ENCODE measurements around the gene TGM2. TPM values are rescaled to one million over a fixed set of nuclear protein-coding genes. Genes with fewer than 3 reads are reported as not detected.

Gene TGM2
- total and polyA plus RNA-seq, 9 of the 15 experiments (the other 6 are each of a cell fraction or from before 2014, with no cell fraction given) = 5.5 to 78.5 (median 37.6) TPM

DNA sequence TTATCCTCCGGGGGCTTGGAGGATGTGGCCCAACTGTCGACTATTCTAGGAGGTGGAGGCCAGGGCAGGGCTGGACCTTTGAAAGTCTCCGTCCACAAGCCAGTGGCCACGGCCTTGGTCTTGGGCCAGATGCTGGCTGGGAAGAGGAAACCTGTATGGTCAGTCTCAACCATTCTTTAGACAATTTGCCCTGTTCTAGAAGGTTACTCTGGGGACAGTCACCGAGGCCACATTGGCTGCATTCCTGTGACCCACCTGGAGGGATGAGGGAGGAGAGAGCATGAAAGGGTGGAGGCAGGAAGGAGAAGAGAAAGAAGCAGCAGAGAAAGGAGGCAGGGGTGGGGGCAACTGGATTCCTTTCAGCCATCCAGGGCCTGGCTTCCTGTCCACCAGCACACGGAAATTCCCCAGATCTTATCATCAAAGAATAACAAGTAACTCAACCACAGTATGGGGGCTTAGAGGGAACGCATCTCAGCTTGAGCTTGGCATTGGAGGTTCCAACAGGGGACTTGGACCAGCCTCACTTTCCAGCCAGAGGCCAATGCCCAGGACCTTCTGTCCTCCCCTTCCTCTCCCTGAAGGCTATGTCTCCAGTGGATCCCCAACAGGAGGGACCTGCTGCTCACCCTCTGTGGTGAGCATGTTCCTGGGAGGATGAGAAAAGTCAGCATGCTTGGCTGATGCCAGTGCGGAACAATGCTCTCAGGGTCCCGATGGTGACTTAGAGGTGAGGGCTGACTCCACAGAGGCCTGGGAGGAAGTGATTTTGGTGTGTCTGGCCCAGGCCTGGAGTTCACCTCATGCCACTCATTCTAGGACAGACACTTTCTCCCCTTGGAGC lies 30.4 kb downstream of the TGM2 start (continued):
- TF ChIP-seq, protein P1, sequence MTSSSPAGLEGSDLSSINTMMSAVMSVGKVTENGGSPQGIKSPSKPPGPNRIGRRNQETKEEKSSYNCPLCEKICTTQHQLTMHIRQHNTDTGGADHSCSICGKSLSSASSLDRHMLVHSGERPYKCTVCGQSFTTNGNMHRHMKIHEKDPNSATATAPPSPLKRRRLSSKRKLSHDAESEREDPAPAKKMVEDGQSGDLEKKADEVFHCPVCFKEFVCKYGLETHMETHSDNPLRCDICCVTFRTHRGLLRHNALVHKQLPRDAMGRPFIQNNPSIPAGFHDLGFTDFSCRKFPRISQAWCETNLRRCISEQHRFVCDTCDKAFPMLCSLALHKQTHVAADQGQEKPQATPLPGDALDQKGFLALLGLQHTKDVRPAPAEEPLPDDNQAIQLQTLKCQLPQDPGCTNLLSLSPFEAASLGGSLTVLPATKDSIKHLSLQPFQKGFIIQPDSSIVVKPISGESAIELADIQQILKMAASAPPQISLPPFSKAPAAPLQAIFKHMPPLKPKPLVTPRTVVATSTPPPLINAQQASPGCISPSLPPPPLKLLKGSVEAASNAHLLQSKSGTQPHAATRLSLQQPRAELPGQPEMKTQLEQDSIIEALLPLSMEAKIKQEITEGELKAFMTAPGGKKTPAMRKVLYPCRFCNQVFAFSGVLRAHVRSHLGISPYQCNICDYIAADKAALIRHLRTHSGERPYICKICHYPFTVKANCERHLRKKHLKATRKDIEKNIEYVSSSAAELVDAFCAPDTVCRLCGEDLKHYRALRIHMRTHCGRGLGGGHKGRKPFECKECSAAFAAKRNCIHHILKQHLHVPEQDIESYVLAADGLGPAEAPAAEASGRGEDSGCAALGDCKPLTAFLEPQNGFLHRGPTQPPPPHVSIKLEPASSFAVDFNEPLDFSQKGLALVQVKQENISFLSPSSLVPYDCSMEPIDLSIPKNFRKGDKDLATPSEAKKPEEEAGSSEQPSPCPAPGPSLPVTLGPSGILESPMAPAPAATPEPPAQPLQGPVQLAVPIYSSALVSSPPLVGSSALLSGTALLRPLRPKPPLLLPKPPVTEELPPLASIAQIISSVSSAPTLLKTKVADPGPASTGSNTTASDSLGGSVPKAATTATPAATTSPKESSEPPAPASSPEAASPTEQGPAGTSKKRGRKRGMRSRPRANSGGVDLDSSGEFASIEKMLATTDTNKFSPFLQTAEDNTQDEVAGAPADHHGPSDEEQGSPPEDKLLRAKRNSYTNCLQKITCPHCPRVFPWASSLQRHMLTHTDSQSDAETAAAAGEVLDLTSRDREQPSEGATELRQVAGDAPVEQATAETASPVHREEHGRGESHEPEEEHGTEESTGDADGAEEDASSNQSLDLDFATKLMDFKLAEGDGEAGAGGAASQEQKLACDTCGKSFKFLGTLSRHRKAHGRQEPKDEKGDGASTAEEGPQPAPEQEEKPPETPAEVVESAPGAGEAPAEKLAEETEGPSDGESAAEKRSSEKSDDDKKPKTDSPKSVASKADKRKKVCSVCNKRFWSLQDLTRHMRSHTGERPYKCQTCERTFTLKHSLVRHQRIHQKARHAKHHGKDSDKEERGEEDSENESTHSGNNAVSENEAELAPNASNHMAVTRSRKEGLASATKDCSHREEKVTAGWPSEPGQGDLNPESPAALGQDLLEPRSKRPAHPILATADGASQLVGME (CRISPR knock-in tag; IDR thresholded peaks at IDR 0.05) = no peak
- no peak for TF ChIP-seq HNRNPL (IDR thresholded peaks at IDR 0.05; ENCODE audit: low read depth, low read length)
- no peak for TF ChIP-seq SP2 (IDR thresholded peaks at IDR 0.05; ENCODE audit: extremely low read depth, low read depth, low read length, poor library complexity, severe bottlenecking)
- TF ChIP-seq TCFL5 (CRISPR knock-in tag; conservative IDR thresholded peaks at IDR 0.05) = no peak
- TF ChIP-seq, protein P2, sequence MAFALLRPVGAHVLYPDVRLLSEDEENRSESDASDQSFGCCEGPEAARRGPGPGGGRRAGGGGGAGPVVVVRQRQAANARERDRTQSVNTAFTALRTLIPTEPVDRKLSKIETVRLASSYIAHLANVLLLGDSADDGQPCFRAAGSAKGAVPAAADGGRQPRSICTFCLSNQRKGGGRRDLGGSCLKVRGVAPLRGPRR (CRISPR knock-in tag; IDR thresholded peaks at IDR 0.05) = no peak
- TF ChIP-seq HNRNPH1 (optimal IDR thresholded peaks at IDR 0.05; ENCODE audit: low read depth, low read length) = no peak
- TF ChIP-seq, protein P3, sequence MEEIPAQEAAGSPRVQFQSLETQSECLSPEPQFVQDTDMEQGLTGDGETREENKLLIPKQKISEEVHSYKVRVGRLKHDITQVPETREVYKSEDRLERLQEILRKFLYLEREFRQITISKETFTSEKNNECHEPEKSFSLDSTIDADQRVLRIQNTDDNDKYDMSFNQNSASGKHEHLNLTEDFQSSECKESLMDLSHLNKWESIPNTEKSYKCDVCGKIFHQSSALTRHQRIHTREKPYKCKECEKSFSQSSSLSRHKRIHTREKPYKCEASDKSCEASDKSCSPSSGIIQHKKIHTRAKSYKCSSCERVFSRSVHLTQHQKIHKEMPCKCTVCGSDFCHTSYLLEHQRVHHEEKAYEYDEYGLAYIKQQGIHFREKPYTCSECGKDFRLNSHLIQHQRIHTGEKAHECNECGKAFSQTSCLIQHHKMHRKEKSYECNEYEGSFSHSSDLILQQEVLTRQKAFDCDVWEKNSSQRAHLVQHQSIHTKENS (CRISPR knock-in tag; IDR thresholded peaks at IDR 0.05) = no peak
- TF ChIP-seq SPI1 (IDR thresholded peaks at IDR 0.05; ENCODE audit: borderline replicate concordance, low read depth, low read length) = 0 out of 2 replicates have a peak, but pooled peaks have one; percentile 19
- no peak for TF ChIP-seq HNRNPUL1 (IDR thresholded peaks at IDR 0.05; ENCODE audit: low read length)
- TF ChIP-seq, protein P4, sequence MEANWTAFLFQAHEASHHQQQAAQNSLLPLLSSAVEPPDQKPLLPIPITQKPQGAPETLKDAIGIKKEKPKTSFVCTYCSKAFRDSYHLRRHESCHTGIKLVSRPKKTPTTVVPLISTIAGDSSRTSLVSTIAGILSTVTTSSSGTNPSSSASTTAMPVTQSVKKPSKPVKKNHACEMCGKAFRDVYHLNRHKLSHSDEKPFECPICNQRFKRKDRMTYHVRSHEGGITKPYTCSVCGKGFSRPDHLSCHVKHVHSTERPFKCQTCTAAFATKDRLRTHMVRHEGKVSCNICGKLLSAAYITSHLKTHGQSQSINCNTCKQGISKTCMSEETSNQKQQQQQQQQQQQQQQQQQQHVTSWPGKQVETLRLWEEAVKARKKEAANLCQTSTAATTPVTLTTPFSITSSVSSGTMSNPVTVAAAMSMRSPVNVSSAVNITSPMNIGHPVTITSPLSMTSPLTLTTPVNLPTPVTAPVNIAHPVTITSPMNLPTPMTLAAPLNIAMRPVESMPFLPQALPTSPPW (CRISPR knock-in tag; IDR thresholded peaks at IDR 0.05) = peak; percentile 35; the same call in 1 of the 2 replicates
- TF ChIP-seq STAT5B (CRISPR knock-in tag; IDR thresholded peaks at IDR 0.05) = no peak
- TF ChIP-seq POLR2AphosphoS5 (IDR thresholded peaks at IDR 0.05; ENCODE audit: control insufficient read depth, insufficient read depth, low read depth, low read length) = no peak
- TF ChIP-seq LEF1 (IDR thresholded peaks at IDR 0.05) = peak; percentile 71
- TF ChIP-seq, protein P5, sequence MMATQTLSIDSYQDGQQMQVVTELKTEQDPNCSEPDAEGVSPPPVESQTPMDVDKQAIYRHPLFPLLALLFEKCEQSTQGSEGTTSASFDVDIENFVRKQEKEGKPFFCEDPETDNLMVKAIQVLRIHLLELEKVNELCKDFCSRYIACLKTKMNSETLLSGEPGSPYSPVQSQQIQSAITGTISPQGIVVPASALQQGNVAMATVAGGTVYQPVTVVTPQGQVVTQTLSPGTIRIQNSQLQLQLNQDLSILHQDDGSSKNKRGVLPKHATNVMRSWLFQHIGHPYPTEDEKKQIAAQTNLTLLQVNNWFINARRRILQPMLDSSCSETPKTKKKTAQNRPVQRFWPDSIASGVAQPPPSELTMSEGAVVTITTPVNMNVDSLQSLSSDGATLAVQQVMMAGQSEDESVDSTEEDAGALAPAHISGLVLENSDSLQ (IDR thresholded peaks at IDR 0.05) = 0 out of 2 replicates have a peak, but pooled peaks have one; percentile 5
- TF ChIP-seq, protein P6, sequence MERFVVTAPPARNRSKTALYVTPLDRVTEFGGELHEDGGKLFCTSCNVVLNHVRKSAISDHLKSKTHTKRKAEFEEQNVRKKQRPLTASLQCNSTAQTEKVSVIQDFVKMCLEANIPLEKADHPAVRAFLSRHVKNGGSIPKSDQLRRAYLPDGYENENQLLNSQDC (CRISPR knock-in tag; IDR thresholded peaks at IDR 0.05) = no peak
